Activated naive CD8-positive, alpha-beta T cell treated with anti-CD3 and anti-CD28 coated beads, Interleukin-2, amount 50 U/mL, for 24 hours (primary cell): Measurements from ENCODE around the gene PIEZO2.
"Not testable (repeated sequence)": the region's sequence is repeated elsewhere in the genome, so short reads cannot be mapped to it uniquely, and the experiment has no call there.

Experiments
- ATAC-seq: fragments of 150-1000 bp; cut with Tn5 transposase; one replicate; pipeline ENCODE4 v1.10.0; 2021
- DNase-seq: peaks from one replicate; pipeline ENCODE4 v3.0.0; 2021
- H3K27ac Mint-ChIP-seq: one replicate; pipeline ENCODE4 v1.8.0; 2021; ENCODE audit warnings: mild to moderate bottlenecking, mixed read lengths
- H3K27me3 Mint-ChIP-seq: one replicate; pipeline ENCODE4 v1.8.0; 2021; ENCODE audit warnings: mixed read lengths
- H3K36me3 Mint-ChIP-seq: one replicate; pipeline ENCODE4 v1.8.0; 2021; ENCODE audit warnings: low read depth, mixed read lengths
- H3K4me1 Mint-ChIP-seq: one replicate; pipeline ENCODE4 v1.8.0; 2021; ENCODE audit warnings: mixed read lengths
- H3K4me3 Mint-ChIP-seq: one replicate; pipeline ENCODE4 v1.8.0; 2021; ENCODE audit warnings: mild to moderate bottlenecking, moderate library complexity, mixed read lengths
- H3K9me3 Mint-ChIP-seq: one replicate; pipeline ENCODE4 v1.8.0; 2021; ENCODE audit warnings: mixed read lengths

PIEZO2 gene

DNA sequence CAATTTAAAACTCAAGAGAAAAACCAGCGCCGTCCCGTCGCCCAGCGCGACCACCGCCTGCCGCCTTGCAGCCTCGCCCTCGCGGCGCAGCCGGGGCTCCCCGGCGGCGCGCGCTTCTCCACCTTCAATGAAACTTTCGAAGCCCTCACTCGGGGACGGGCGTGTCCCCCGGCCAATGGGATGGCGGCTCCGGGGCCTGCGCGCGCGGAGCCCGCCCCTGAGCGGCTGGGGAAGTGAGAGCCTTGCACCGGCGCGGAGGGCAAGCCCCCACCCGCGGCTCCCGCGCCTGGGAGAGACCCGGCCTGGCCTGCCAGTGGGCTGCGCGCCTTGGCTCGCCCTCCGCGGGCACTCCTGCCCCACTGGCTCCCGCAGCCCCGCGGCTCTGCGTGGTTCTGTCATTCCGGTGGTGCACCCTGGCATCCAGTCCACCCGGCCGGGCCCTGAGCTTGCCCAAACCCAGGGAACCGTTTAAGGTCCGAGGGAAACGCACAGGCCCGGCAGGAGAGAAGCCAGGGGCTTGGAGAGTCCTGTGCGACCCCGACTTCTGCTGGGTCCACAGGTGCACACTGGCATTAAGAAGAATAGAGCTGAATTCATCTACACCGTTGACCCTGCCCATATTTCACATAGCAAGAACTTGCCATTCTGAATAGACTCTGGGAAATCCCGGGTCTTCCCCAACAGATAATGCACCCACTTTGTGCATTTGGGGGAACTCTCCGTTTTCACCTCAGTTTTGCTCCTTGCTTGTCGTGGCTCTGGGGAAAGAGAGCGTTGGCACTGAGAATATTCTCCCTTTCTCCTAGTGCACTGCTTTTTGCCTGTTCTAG lies at the start of gene PIEZO2:
Gene PIEZO2, minus strand, starts transcription at position 129 of the 830 bp plus-strand sequence. CDS start 981 bp downstream, outside the sequence.
- peak; percentile 44 for ATAC-seq
- Mint-ChIP-seq H3K27me3 (peaks cover 40% of the 10 kb centered on the region), H3K36me3 (no peaks in the 10 kb centered on the region), H3K27ac (no peak within 1 kb of the TSS), H3K9me3 (no peaks in the 10 kb centered on the region), H3K4me3 (no peak within 1 kb of the TSS), H3K4me1 (peaks cover 3% of the 10 kb centered on the region)
- peak; percentile 10 for DNase-seq

DNA sequence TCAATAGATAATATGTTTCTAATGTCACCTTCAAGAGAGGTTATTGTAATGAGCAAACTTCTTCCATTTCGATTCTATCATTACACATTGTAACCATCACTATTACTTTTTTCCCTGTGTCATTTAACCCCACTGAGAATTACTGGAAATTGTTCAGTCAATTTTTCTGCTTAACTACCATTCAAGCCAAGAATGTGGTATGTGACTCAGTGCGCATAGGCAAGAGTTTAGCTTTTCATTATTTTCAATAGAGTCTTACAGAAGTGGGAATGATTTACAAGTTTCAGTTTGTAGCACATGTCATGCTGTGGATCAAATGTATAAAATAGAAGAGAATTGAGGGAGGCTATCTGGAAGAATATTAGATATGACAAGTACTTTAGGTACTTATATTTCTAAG lies 34.3 kb upstream of the PIEZO2 start:
- ATAC-seq (no peak), DNase-seq (no peak)
- H3K27ac Mint-ChIP-seq, result no peak overlapping the region
- no peaks in the 10 kb centered on the region for H3K36me3 Mint-ChIP-seq
- H3K27me3 Mint-ChIP-seq, result peaks cover 2% of the 10 kb centered on the region
- H3K4me3 Mint-ChIP-seq, result no peak overlapping the region
- H3K9me3 Mint-ChIP-seq, result no peaks in the 10 kb centered on the region
- no peaks in the 10 kb centered on the region for H3K4me1 Mint-ChIP-seq

DNA sequence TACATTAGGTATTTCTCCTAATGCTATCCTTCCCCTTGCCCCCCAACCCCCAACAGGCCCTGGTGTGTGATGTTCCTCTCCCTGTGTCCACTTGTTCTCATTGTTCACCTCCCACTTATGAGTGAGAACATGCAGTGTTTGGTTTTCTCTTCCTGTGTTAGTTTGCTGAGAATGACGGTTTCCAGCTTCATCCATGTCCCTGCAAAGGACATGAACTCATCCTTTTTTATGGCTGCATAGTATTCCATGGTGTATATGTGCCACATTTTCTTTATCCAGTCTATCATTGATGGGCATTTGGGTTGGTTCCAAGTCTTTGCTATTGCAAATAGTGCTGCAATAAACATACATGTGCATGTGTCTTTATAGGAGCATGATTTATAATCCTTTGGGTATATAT lies 32.3 kb upstream of the PIEZO2 start:
- ATAC-seq, H3K36me3 Mint-ChIP-seq, H3K4me1 Mint-ChIP-seq, H3K4me3 Mint-ChIP-seq, H3K27me3 Mint-ChIP-seq, DNase-seq, H3K27ac Mint-ChIP-seq, H3K9me3 Mint-ChIP-seq: not testable (repeated sequence)

DNA sequence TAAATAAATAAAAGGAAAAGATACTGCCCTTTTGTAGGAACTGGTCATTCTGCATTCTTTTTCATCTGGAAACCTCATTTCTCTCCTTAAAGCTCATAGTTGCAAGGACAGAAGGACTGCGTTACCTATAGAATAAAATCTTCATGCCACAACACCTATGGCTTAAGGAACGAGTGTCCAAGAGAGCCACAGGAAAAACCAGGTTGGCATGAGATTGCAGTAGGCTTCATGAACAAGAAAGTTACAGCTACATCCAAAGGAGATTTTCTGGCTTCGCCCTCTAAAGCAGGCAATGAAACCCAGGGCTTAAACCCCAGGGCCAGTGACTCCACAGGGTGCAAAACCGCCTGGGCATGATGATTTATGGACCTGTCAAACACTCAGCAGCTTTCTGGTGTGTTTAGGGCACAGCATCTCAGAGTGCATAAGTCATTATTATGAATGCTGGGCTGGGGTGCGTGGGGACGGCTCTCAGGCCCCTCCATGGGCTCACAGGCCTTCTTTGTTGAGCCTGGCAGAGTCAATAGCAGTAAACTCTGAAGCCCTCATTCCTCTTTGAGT lies 30.7 kb upstream of the PIEZO2 start:
- Mint-ChIP-seq H3K4me1 (no peaks in the 10 kb centered on the region), H3K4me3 (no peak overlapping the region), H3K27ac (no peak overlapping the region), H3K9me3 (no peaks in the 10 kb centered on the region), H3K27me3 (peaks cover 2% of the 10 kb centered on the region), H3K36me3 (no peaks in the 10 kb centered on the region)
- ATAC-seq (no peak), DNase-seq (no peak)

DNA sequence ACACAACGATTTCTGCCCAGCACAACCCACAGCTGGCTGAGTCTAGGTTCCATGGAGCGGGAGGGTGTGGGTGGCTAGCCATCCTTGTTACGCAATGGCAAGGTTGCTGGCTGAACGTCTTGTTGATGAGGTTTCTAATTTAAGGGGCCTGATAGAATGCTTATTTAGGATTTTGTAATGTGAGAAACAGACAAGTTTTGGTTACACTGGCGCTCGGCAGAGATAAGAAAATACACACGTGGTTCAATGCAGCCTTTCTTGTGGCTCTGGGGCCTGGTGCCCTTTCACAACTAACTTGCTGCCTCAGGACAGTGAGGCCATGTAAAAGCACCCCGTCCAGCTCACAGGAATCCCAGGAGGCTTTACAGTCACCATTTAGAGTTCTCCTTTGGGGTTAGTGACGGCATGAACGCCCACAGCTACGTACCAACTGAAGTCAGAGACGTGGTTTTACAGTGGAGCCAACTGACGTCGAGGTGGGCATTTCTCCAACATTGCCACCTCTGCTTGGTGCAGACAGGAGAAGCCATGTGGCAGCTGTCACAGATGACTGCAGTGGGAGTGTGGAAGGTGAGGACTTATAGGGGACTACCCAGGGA lies 29.7 kb upstream of the PIEZO2 start:
- Mint-ChIP-seq H3K9me3 (no peaks in the 10 kb centered on the region), H3K27ac (no peak overlapping the region), H3K27me3 (peaks cover 2% of the 10 kb centered on the region), H3K4me1 (no peaks in the 10 kb centered on the region), H3K36me3 (no peaks in the 10 kb centered on the region), H3K4me3 (no peak overlapping the region)
- DNase-seq (no peak), ATAC-seq (no peak)

DNA sequence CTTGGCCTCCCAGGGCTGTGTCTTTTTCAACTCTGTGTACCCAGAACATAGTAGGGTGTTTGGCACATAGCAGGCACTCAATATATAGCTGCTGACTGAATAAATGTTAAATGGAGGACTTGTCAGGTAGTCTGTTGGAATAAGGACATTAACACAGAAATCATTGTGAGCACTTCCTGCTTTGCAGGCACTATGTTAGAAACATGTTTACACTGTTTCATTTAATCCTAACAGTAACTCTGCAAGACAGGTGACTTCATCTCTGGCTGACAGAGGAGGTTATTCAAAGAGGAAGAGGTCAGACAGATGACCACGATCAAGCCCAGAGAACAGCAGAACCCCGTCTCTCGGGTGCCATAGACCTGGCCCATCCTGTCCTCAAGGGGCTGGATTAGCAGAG lies 28.0 kb upstream of the PIEZO2 start:
- DNase-seq (no peak), ATAC-seq (no peak)
- Mint-ChIP-seq H3K4me1 (no peaks in the 10 kb centered on the region), H3K27me3 (peaks cover 2% of the 10 kb centered on the region), H3K27ac (no peak overlapping the region), H3K9me3 (no peaks in the 10 kb centered on the region), H3K4me3 (no peak overlapping the region), H3K36me3 (no peaks in the 10 kb centered on the region)

DNA sequence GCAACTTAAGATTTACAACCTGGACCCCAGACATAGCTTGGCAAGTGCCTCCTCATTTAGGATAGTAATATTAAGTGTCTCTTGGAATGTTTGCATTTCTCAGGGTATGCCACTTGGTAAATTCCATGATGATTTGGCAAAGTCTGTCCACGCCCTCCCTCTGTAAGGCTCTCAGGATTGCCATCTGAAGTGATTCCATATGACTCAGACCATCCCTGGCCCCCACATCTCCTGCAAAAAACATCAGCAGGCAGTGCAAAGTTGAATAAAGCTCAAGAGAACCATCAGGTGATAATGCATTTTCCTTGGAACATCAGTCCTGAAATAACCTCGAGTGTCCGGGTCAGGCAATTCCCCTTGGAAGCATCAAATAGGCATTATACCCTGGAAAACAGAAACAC lies 27.1 kb upstream of the PIEZO2 start:
- DNase-seq (no peak), ATAC-seq (no peak)

DNA sequence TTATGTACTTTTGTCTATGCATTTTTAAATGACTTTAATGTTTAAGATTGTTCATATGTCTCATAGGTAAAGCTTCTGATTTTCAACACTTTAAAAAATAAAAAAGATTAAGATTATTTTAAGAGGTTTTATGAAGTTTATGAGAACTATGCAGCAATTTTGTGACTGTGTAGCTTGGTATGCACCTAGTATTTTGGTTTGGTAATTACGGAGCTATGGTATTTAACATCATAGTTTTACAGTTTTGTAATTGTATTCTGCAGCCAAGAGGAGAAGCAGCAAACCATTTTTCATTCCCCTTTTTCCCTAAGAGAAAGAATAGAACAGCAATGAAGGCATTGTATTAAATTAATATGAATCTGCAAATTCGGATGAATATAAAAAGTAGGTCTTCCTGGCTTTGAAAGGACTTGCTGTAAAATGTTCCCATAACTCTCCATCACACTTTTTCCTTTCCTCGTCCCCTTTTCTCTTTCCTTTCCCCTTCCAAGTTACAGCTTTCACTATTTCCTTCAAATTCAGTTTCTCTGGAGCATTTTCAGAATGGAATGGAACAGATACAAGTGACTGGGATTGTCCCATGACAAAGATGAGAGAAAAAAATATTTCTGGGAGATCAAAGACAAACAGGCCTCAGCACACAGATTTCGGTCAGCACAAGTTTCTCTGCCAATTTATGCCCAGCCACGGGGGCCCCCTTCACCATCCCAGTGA lies 26.1 kb upstream of the PIEZO2 start:
- Mint-ChIP-seq H3K4me1 (no peaks in the 10 kb centered on the region), H3K27me3 (no peaks in the 10 kb centered on the region), H3K27ac (no peak overlapping the region), H3K4me3 (no peak overlapping the region), H3K36me3 (no peaks in the 10 kb centered on the region), H3K9me3 (no peaks in the 10 kb centered on the region)
- no peak for DNase-seq
- no peak for ATAC-seq

More for the DNA sequence above, 27.1 kb upstream of the PIEZO2 start:
- Mint-ChIP-seq H3K9me3 (no peaks in the 10 kb centered on the region), H3K4me3 (no peak overlapping the region), H3K36me3 (no peaks in the 10 kb centered on the region), H3K4me1 (no peaks in the 10 kb centered on the region), H3K27ac (no peak overlapping the region), H3K27me3 (peaks cover under 1% of the 10 kb centered on the region)

DNA sequence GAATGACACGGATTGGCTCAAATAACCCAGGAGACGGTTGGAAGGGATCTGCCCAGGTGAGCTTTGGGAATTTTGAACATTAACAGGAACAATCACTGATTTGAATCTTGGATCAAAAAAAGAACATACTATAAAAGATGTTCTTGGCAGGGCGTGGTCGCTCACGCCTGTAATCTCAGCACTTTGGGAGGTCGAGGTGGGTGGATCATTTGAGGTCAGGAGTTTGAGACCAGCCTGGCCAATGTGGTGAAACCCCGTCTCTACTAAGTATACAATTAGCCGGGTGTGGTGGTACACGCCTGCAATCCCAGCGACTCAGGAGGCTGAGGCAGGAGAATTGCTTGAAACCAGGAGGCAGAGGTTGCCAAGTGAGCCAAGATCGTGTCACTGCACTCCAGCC lies 24.8 kb upstream of the PIEZO2 start:
- H3K27ac Mint-ChIP-seq, ATAC-seq, H3K36me3 Mint-ChIP-seq, H3K27me3 Mint-ChIP-seq, H3K9me3 Mint-ChIP-seq, H3K4me1 Mint-ChIP-seq, DNase-seq, H3K4me3 Mint-ChIP-seq: not testable (repeated sequence)

DNA sequence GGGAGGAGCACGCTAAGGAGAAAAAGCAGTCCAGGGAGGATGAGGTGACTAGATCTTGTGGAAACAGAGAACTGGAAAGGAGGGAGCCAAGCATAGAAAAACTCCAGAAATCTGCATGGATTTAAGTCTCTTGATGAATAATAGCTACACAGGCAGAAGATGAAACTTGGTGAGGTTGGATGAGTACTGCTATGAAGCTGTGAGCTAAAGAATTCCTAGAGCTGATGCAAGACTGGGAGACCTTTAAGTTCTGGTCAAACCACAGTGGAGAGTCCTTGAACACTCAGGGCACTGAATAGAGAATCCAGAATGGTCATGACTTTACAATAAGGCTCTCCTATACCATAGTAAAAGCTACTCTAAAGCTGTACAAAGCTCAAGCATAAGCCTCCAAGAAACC lies 18.4 kb upstream of the PIEZO2 start:
- peaks cover 4% of the 10 kb centered on the region for H3K27me3 Mint-ChIP-seq
- no peak overlapping the region for H3K27ac Mint-ChIP-seq
- no peaks in the 10 kb centered on the region for H3K4me1 Mint-ChIP-seq
- no peak overlapping the region for H3K4me3 Mint-ChIP-seq
- DNase-seq (no peak), ATAC-seq (no peak)
- H3K9me3 Mint-ChIP-seq, result no peaks in the 10 kb centered on the region
- no peaks in the 10 kb centered on the region for H3K36me3 Mint-ChIP-seq

DNA sequence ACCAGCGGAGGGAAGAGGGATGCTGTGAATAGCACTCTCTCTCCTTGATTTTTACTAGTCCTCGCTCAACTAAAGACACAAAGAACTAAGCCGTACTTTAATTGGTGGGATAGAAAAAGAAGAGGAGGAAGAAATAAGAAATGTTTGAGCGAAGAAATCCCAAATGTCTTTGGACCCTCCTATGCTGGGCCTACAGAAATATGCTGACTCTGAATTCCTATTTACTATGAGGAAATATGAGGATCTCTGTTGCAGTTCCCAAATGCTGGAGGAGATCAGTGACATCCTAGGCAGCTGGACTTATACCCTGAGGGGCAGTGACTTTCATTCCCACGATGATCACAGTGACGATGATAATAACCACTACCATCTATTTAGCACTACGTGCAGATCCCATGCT lies 16.6 kb upstream of the PIEZO2 start:
- Mint-ChIP-seq H3K36me3 (no peaks in the 10 kb centered on the region), H3K27ac (no peak overlapping the region), H3K4me3 (no peak overlapping the region), H3K9me3 (no peaks in the 10 kb centered on the region), H3K27me3 (peaks cover 4% of the 10 kb centered on the region), H3K4me1 (no peaks in the 10 kb centered on the region)
- ATAC-seq, result no peak
- DNase-seq, result no peak

DNA sequence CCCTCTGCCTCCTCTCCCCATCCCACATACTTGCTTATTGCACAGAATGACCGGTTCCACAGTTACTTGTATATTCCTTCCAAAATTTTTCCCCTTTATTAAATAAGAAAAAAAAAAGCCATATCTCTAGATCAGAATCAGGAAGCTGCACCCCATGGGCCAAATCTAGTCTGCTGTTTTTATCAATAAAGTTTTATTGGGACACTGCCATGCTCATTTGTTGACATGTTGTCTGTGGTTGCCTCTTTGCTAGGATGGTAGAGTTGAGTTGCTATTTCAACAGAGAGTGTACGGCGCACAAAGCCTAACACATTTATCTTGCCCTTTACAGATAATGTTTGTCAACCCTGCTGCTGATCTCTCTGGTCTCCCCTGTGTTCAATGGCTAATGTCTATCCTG lies 15.8 kb upstream of the PIEZO2 start:
- H3K27ac Mint-ChIP-seq, result no peak overlapping the region
- H3K9me3 Mint-ChIP-seq, result no peaks in the 10 kb centered on the region
- H3K4me3 Mint-ChIP-seq, result no peak overlapping the region
- H3K27me3 Mint-ChIP-seq, result peaks cover 4% of the 10 kb centered on the region
- H3K36me3 Mint-ChIP-seq, result no peaks in the 10 kb centered on the region
- ATAC-seq (no peak), DNase-seq (no peak)
- no peaks in the 10 kb centered on the region for H3K4me1 Mint-ChIP-seq

DNA sequence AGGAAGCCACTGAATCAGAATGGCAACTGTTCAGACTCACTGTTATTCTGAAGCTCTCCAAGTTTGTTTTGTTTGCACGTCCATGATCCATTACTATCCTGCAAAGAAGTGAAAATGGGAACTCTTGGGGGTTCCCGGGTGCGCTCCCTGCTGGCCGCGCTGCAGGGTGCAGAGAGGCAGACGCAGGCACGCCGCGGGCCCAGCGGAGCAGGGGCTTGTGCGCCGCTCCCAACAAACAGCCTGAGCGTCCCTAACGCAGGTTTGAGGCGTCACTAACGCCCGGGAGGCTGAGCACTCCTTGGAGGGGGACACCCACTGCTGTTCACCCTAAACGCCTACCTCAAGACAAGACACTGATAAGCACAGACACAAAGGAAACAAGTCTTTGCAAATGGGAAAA lies 14.3 kb upstream of the PIEZO2 start:
- Mint-ChIP-seq H3K27me3 (peaks cover 4% of the 10 kb centered on the region), H3K9me3 (no peaks in the 10 kb centered on the region), H3K4me1 (no peaks in the 10 kb centered on the region), H3K36me3 (no peaks in the 10 kb centered on the region), H3K4me3 (no peak overlapping the region), H3K27ac (no peak overlapping the region)
- ATAC-seq (no peak), DNase-seq (no peak)

DNA sequence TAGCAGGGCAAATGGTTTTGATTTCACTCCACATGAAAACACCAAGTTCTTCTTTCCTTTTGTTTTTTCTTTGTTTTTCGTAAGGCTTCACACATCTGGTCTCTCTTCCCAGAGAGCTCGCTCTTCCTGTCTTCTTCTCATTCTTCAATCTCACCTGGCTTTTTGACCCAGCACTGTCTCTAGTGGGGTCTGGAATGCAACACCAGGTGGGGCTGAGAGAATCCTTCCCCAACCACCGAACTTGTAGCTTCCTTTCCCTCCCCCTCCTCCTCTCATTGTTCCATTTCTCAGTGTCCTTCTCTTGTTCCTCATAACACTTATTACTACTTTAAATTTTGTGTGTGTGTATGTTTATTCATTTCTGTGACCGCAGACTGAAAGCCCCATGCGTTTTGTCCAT lies 13.5 kb upstream of the PIEZO2 start:
- Mint-ChIP-seq H3K9me3 (no peaks in the 10 kb centered on the region), H3K27me3 (peaks cover 2% of the 10 kb centered on the region), H3K4me3 (no peak overlapping the region), H3K4me1 (no peaks in the 10 kb centered on the region), H3K27ac (no peak overlapping the region), H3K36me3 (no peaks in the 10 kb centered on the region)
- no peak for DNase-seq
- ATAC-seq, result no peak

DNA sequence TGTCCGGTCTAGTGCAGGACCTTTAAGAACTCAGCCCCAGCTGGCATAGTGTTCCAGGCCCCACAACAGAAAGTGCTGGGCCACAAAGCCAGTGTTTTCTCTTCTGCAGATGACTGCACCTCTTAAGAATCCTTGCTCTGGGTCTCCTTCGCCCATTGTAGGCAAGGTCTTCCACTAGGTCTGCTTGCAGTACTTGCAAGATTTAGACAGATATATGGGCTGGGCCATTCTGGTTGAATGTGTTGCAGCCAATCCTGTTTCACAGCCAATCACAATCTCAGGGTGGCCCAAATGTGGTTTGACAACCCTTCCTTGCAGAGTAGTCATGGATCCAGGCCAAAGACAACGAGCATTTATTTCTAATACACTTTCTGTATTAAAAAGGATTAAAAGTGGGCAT lies 13.1 kb upstream of the PIEZO2 start:
- no peaks in the 10 kb centered on the region for H3K4me1 Mint-ChIP-seq
- no peak overlapping the region for H3K4me3 Mint-ChIP-seq
- ATAC-seq (no peak), DNase-seq (no peak)
- H3K27me3 Mint-ChIP-seq, result peaks cover 2% of the 10 kb centered on the region
- no peak overlapping the region for H3K27ac Mint-ChIP-seq
- H3K9me3 Mint-ChIP-seq, result no peaks in the 10 kb centered on the region
- no peaks in the 10 kb centered on the region for H3K36me3 Mint-ChIP-seq
